GM12878 (cell line): ENCODE results near the gene KRT86.

Source experiments
- EGR1 ChIP-seq, 2 experiments: IDR thresholded peaks; 1 replicate in 1 of 2; 2 replicates in 1 of 2; pipeline ENCODE4 v1.6.1; 2011 to 2012; ENCODE audit warnings: low read depth in 2 of 2, low read length in 2 of 2, borderline replicate concordance in 1 of 2, mild to moderate bottlenecking in 1 of 2, moderate library complexity in 1 of 2
- STAT3 ChIP-seq: IDR thresholded peaks from 2 replicates; pipeline ENCODE4 v1.6.1; 2011; ENCODE audit warnings: low read depth, low read length, improper control_type of control experiment
- USF1 ChIP-seq: IDR thresholded peaks from 2 replicates; pipeline ENCODE4 v1.6.1; 2011; ENCODE audit warnings: borderline replicate concordance, low read depth, mild to moderate bottlenecking, moderate library complexity, mixed read lengths, low read length; ENCODE audit not compliant: insufficient read depth; ENCODE audit errors: extremely low read length
- ZBTB33 ChIP-seq: fragments of 450-650 bp; IDR thresholded peaks from 2 replicates; pipeline ENCODE4 v1.6.1; 2017; ENCODE audit warnings: mild to moderate bottlenecking

- TF ChIP-seq EGR1 (IDR thresholded peaks at IDR 0.05; ENCODE audit: borderline replicate concordance in 1 of 2, low read depth in 2 of 2, low read length in 2 of 2) = no peak
- TF ChIP-seq STAT3 = no peak
- no peak for TF ChIP-seq ZBTB33
- no peak for TF ChIP-seq USF1
Observed at GRCh38 chr12:52238916-52239646, 35.4 kb upstream of the KRT86 start.
